ENCODE results near the gene RPE65. TPM values are rescaled to one million over a fixed set of nuclear protein-coding genes. Genes with fewer than 3 reads are reported as not detected.

The RPE65 gene
- total and polyA plus RNA-seq, 2 donors (not counting 1 experiment from before 2014, with no cell fraction given) = not detected

GRCh38 chr1:68490046-68490651 lies 40.4 kb upstream of the RPE65 start:
- Histone ChIP-seq H3K4me2 (replicated peaks; ENCODE audit: low read depth, low read length, poor library complexity, severe bottlenecking) (no peak overlapping the region), H2AFZ (ENCODE audit: insufficient read depth, low read depth, low read length, poor library complexity, severe bottlenecking) (no peak overlapping the region), H3K27ac (ENCODE audit: low read length in 2 of 2) (no peak overlapping the region), H3K27me3 (replicated peaks in 1 of 4; ENCODE audit: control extremely low read depth in 1 of 4, control insufficient read depth in 3 of 4, insufficient read depth in 4 of 4, low read length in 3 of 4) (no peaks in the 10 kb centered on the region), H3K9me3 (ENCODE audit: control extremely low read depth in 1 of 3, control insufficient read depth in 2 of 3, insufficient read depth in 1 of 3, low read length in 2 of 3) (no peaks in the 10 kb centered on the region), H3K36me3 (replicated peaks in 1 of 2; ENCODE audit: control extremely low read depth in 1 of 2, control insufficient read depth in 1 of 2, extremely low read depth in 1 of 2, insufficient read depth in 2 of 2, low read length in 1 of 2) (no peaks in the 10 kb centered on the region), H3K9ac (ENCODE audit: low read length) (no peak overlapping the region), H3K4me1 (ENCODE audit: control insufficient read depth in 2 of 2, insufficient read depth in 2 of 2, low read length in 2 of 2) (no peaks in the 10 kb centered on the region), H4K20me1 (ENCODE audit: control insufficient read depth, insufficient read depth, low read length, poor library complexity, severe bottlenecking) (no peaks in the 10 kb centered on the region), H3K79me2 (ENCODE audit: control insufficient read depth, insufficient read depth, low read length) (no peaks in the 10 kb centered on the region), H3K4me3 (ENCODE audit: control extremely low read depth in 1 of 5, extremely low read depth in 1 of 5, insufficient read depth in 1 of 5, low read depth in 2 of 5, low read length in 4 of 5) (no peak overlapping the region)
- intact Hi-C loops (cut with micrococcal nuclease) = no loop called here
- Mint-ChIP-seq H3K4me1 (no peaks in the 10 kb centered on the region), H3K9me3 (ENCODE audit: insufficient read depth) (peaks cover 2% of the 10 kb centered on the region), H3K27ac (no peak overlapping the region), H3K27me3 (no peaks in the 10 kb centered on the region), H3K4me3 (no peak overlapping the region)
- ATAC-seq (ENCODE audit: low read depth) (no peak), DNase-seq (no peak)
- WGBS (ENCODE audit: insufficient coverage) = no CpG with 5 or more reads among the region's 2 CpGs
- TF ChIP-seq CTCF (IDR thresholded peaks at IDR 0.05) (no peak), EZH2 (IDR thresholded peaks at IDR 0.05; ENCODE audit: borderline replicate concordance, insufficient read depth, low read depth, low read length, poor library complexity, severe bottlenecking) (no peak)
- CTCF ChIA-PET = no interaction called here
- POLR2A ChIA-PET = no interaction called here

GRCh38 chr1:68485431-68486022 lies 35.8 kb upstream of the RPE65 start:
- no peak for ATAC-seq (ENCODE audit: low read depth)
- intact Hi-C loops (cut with micrococcal nuclease) = no loop called here
- Histone ChIP-seq H3K4me1 (ENCODE audit: control insufficient read depth in 2 of 2, insufficient read depth in 2 of 2, low read length in 2 of 2) (no peaks in the 10 kb centered on the region), H3K9me3 (ENCODE audit: control extremely low read depth in 1 of 3, control insufficient read depth in 2 of 3, insufficient read depth in 1 of 3, low read length in 2 of 3) (no peaks in the 10 kb centered on the region), H3K27me3 (replicated peaks in 1 of 4; ENCODE audit: control extremely low read depth in 1 of 4, control insufficient read depth in 3 of 4, insufficient read depth in 4 of 4, low read length in 3 of 4) (no peaks in the 10 kb centered on the region), H2AFZ (ENCODE audit: insufficient read depth, low read depth, low read length, poor library complexity, severe bottlenecking) (no peak overlapping the region), H3K36me3 (replicated peaks in 1 of 2; ENCODE audit: control extremely low read depth in 1 of 2, control insufficient read depth in 1 of 2, extremely low read depth in 1 of 2, insufficient read depth in 2 of 2, low read length in 1 of 2) (no peaks in the 10 kb centered on the region), H3K27ac (ENCODE audit: low read length in 2 of 2) (no peak overlapping the region), H3K79me2 (ENCODE audit: control insufficient read depth, insufficient read depth, low read length) (no peaks in the 10 kb centered on the region), H3K4me2 (replicated peaks; ENCODE audit: low read depth, low read length, poor library complexity, severe bottlenecking) (no peak overlapping the region), H3K4me3 (ENCODE audit: control extremely low read depth in 1 of 5, extremely low read depth in 1 of 5, insufficient read depth in 1 of 5, low read depth in 2 of 5, low read length in 4 of 5) (no peak overlapping the region), H4K20me1 (ENCODE audit: control insufficient read depth, insufficient read depth, low read length, poor library complexity, severe bottlenecking) (no peaks in the 10 kb centered on the region), H3K9ac (ENCODE audit: low read length) (no peak overlapping the region)
- no peak for TF ChIP-seq CTCF (IDR thresholded peaks at IDR 0.05)
- no peak for TF ChIP-seq EZH2 (IDR thresholded peaks at IDR 0.05; ENCODE audit: borderline replicate concordance, insufficient read depth, low read depth, low read length, poor library complexity, severe bottlenecking)
- H3K27ac Mint-ChIP-seq = no peak overlapping the region
- peaks cover 2% of the 10 kb centered on the region for H3K9me3 Mint-ChIP-seq (ENCODE audit: insufficient read depth)
- no peaks in the 10 kb centered on the region for H3K4me1 Mint-ChIP-seq
- DNase-seq = no peak
- CTCF ChIA-PET = no interaction called here
- no CpG with 5 or more reads among the region's 3 CpGs for whole genome bisulfite sequencing (ENCODE audit: insufficient coverage)
- no peaks in the 10 kb centered on the region for H3K27me3 Mint-ChIP-seq
- POLR2A ChIA-PET = no interaction called here
- no peak overlapping the region for H3K4me3 Mint-ChIP-seq
